Glutamatergic neuron (in vitro differentiated cells): Measurements from ENCODE around the gene TRIM13. TPM values are rescaled to one million over a fixed set of nuclear protein-coding genes. Genes with fewer than 3 reads are reported as not detected.

Source experiments
- DNase-seq: peaks from one replicate; pipeline ENCODE4 v3.0.0; 2022
- H3K27ac Mint-ChIP-seq: one replicate; pipeline ENCODE4 v1.8.0; 2020; ENCODE audit warnings: mild to moderate bottlenecking, mixed read lengths, inconsistent platforms; ENCODE audit not compliant: unreplicated experiment
- H3K27me3 Mint-ChIP-seq: one replicate; pipeline ENCODE4 v1.8.0; 2020; ENCODE audit warnings: mild to moderate bottlenecking, moderate library complexity, mixed read lengths, inconsistent platforms; ENCODE audit not compliant: unreplicated experiment
- H3K36me3 Mint-ChIP-seq: one replicate; pipeline ENCODE4 v1.8.0; 2020; ENCODE audit warnings: mild to moderate bottlenecking, mixed read lengths, inconsistent platforms; ENCODE audit not compliant: unreplicated experiment
- H3K4me1 Mint-ChIP-seq: one replicate; pipeline ENCODE4 v1.8.0; 2020; ENCODE audit warnings: mild to moderate bottlenecking, low read depth, mixed read lengths, inconsistent platforms; ENCODE audit not compliant: unreplicated experiment
- H3K4me3 Mint-ChIP-seq: one replicate; pipeline ENCODE4 v1.8.0; 2020; ENCODE audit warnings: mild to moderate bottlenecking, mixed read lengths, inconsistent platforms; ENCODE audit not compliant: unreplicated experiment
- H3K9me3 Mint-ChIP-seq: one replicate; pipeline ENCODE4 v1.8.0; 2020; ENCODE audit warnings: mild to moderate bottlenecking, moderate library complexity, mixed read lengths, inconsistent platforms; ENCODE audit not compliant: unreplicated experiment
- CTCF ChIP-seq: fragments of 200-600 bp; sonication (generic); IDR thresholded peaks from one replicate; pipeline ENCODE4 v1.5.0; 2021; ENCODE audit not compliant: partially characterized antibody, unreplicated experiment
- total RNA-seq: library from RNA; stranded (reverse); fragmentation: NEBNext Ultra II Directional; extraction: Animal tissue kit (Norgen Biotek cat#: 25700); gene quantifications from one replicate; pipeline ENCODE4 v1.2.1, GENCODE V29; 2021; ENCODE audit not compliant: unreplicated experiment

TRIM13 gene
- total RNA-seq, 1 donor from 2014 or later: 43.1 TPM

- TF ChIP-seq CTCF: no peak
- Mint-ChIP-seq H3K4me1 (peaks cover 5% of the 10 kb centered on the region), H3K36me3 (no peaks in the 10 kb centered on the region), H3K4me3 (peak overlapping the region; percentile 82), H3K9me3 (peaks cover 19% of the 10 kb centered on the region), H3K27ac (peak overlapping the region; percentile 38), H3K27me3 (peaks cover 2% of the 10 kb centered on the region)
- peak; percentile 96 for DNase-seq
Observed at GRCh38 chr13:49996161-49996915, 504 bp upstream of the TRIM13 start.

- Mint-ChIP-seq H3K27me3 (peaks cover 2% of the 10 kb centered on the region), H3K4me3 (peak overlapping the region; percentile 92), H3K9me3 (peaks cover 17% of the 10 kb centered on the region), H3K27ac (peak overlapping the region; percentile 98), H3K4me1 (peaks cover 5% of the 10 kb centered on the region), H3K36me3 (no peaks in the 10 kb centered on the region)
- no peak for TF ChIP-seq CTCF
- DNase-seq: no peak
Observed at GRCh38 chr13:49997955-49998354, 1.1 kb downstream of the TRIM13 start.

GRCh38 chr13:49998714-49999624, 2.1 kb downstream of the TRIM13 start:
- H3K9me3 Mint-ChIP-seq: peaks cover 17% of the 10 kb centered on the region
- H3K27me3 Mint-ChIP-seq: peaks cover 2% of the 10 kb centered on the region
- peaks cover 5% of the 10 kb centered on the region for H3K4me1 Mint-ChIP-seq
- no peak for TF ChIP-seq CTCF
- DNase-seq: no peak
- H3K4me3 Mint-ChIP-seq: peak overlapping the region; percentile 92
- H3K27ac Mint-ChIP-seq: peak overlapping the region; percentile 98
- H3K36me3 Mint-ChIP-seq: no peaks in the 10 kb centered on the region

- TF ChIP-seq CTCF: no peak
- Mint-ChIP-seq H3K36me3 (no peaks in the 10 kb centered on the region), H3K4me1 (peaks cover 4% of the 10 kb centered on the region), H3K27me3 (peaks cover 2% of the 10 kb centered on the region), H3K9me3 (peaks cover 12% of the 10 kb centered on the region), H3K4me3 (no peak overlapping the region), H3K27ac (no peak overlapping the region)
- DNase-seq: no peak
Observed at GRCh38 chr13:50001287-50001686, 4.4 kb downstream of the TRIM13 start.
